ENCODE results near the gene AIF1. TPM values are rescaled to one million over a fixed set of nuclear protein-coding genes. Genes with fewer than 3 reads are reported as not detected.

AIF1 gene
- 0.59 and 3.8 TPM in 2 replicates for total RNA-seq (ENCODE audit: low replicate concordance)
- long read RNA-seq, result 0 reads

DNA sequence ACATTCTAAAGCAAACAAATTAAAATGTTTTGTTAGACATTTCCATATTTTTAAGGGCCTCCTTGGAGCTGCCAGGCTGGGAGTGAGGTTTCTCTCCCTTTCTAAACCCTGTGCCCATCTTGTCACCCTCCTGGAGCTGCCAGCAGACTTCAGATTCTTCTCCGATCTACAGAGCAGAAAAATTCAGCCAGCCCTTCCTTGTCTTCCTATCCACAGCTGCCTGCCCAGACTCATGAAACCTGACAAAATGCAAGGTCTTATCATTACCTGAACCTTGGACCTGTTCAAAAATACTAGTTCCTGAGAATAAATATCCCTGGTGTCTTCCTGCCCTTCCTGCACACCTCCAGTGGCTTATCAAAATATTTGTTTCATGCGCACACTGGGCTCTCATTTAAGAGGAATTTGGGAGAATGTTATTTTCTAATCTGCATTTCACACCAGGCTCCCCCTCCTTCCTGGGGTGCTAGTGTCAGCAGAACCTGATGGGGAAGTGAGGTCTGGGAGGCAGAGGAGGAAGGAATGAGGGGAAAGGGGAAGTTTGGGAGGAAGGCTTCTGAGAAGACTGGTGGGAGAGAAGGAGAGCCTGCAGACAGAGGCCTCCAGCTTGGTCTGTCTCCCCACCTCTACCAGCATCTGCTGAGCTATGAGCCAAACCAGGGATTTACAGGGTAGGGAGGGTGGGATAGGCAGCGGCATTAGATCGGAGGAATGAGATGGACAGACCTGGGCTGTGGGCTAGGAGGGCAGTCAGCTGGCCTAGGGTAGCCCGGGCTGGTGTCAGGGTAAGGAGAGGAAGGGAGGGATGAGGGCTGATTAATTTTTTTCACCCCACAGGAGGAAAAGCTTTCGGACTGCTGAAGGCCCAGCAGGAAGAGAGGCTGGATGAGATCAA, at the start of gene AIF1:
Gene AIF1 (plus strand): TSS at position 551 of the 895 bp plus-strand sequence. CDS start 96 bp downstream, at position 647.
- DNase-seq (ENCODE audit: extremely low spot score, unreplicated experiment), result no peak
- H3K27ac Mint-ChIP-seq, result peak within 1 kb of the TSS; percentile 36
- peaks cover 28% of the 10 kb centered on the region for H3K4me1 Mint-ChIP-seq (ENCODE audit: unreplicated experiment)
- TF ChIP-seq, protein P1, sequence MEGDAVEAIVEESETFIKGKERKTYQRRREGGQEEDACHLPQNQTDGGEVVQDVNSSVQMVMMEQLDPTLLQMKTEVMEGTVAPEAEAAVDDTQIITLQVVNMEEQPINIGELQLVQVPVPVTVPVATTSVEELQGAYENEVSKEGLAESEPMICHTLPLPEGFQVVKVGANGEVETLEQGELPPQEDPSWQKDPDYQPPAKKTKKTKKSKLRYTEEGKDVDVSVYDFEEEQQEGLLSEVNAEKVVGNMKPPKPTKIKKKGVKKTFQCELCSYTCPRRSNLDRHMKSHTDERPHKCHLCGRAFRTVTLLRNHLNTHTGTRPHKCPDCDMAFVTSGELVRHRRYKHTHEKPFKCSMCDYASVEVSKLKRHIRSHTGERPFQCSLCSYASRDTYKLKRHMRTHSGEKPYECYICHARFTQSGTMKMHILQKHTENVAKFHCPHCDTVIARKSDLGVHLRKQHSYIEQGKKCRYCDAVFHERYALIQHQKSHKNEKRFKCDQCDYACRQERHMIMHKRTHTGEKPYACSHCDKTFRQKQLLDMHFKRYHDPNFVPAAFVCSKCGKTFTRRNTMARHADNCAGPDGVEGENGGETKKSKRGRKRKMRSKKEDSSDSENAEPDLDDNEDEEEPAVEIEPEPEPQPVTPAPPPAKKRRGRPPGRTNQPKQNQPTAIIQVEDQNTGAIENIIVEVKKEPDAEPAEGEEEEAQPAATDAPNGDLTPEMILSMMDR (conservative IDR thresholded peaks at IDR 0.05), result no peak
- no peaks in the 10 kb centered on the region for H3K27me3 Mint-ChIP-seq
- no peaks in the 10 kb centered on the region for H3K9me3 Mint-ChIP-seq
- H3K4me3 Mint-ChIP-seq, result peak within 1 kb of the TSS; percentile 36
- no peaks in the 10 kb centered on the region for H3K36me3 Mint-ChIP-seq

DNA sequence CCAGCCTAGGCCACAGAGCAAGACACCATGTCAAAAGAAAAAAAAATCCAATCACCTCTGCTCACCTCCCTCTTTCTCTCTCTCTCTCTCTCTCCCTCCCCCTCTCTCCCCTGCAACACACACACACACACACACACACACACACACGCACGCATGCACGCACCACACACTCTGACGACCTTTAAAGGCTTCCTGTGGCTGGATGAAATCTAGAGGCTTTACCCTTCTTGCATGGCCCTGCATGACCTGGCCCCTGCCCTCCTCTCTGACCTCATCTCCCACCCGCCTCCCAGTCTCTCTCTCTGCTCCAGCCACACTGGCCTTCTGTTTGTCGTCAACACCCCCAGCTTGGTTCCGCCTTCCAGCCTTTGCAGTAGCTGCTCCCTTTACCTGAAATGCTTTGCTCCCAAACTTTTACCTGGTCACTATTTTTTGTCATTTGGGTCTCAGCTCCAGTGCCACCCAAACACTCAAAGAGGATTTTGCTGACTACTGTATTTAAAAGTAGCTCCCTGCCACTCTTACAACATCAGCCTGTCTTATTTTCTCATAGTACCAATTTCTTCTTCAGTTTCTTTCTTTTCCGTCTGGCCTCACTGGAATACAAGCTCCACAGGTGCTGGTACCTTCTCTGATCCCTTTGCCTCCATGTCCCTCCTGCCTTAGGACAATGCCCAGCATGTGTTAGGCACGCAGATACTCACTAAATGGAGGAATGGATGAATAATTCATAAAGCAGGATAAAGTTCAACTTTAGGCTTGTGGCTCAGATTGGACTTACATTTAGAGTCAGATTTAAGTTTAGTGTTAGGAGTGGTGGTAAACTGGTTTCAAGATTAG, 47.3 kb upstream of the AIF1 start:
- DNase-seq (ENCODE audit: extremely low spot score, unreplicated experiment), result no peak
- Mint-ChIP-seq H3K4me1 (ENCODE audit: unreplicated experiment) (peaks cover 5% of the 10 kb centered on the region), H3K4me3 (no peak overlapping the region), H3K9me3 (no peaks in the 10 kb centered on the region), H3K27ac (no peak overlapping the region), H3K27me3 (peaks cover 30% of the 10 kb centered on the region), H3K36me3 (no peaks in the 10 kb centered on the region)
- TF ChIP-seq, protein P1 (conservative IDR thresholded peaks at IDR 0.05), result no peak

DNA sequence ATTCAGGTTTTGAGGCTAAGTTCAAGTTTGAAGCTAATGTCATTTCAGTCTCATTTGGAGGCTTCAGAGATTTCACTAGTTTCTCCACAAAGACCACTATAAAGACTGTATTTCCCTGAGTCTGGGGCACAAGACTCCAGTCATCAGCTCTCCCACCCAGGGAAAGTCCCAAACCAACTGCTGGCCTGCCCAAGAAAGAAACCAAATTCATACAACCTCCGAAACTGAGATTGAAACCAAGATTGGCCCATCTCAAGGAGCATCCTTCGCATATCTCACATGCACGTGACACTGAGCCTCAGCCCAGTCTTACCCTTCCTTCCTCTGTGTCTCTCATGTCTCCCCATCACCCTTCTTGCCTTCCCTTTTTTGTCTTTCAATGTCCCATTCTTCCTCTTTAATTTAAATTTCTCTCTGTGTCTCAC, 46.5 kb upstream of the AIF1 start:
- Mint-ChIP-seq H3K4me1 (ENCODE audit: unreplicated experiment) (peaks cover 5% of the 10 kb centered on the region), H3K27me3 (peaks cover 34% of the 10 kb centered on the region), H3K9me3 (no peaks in the 10 kb centered on the region), H3K36me3 (no peaks in the 10 kb centered on the region), H3K27ac (peak overlapping the region; percentile 45), H3K4me3 (no peak overlapping the region)
- DNase-seq (ENCODE audit: extremely low spot score, unreplicated experiment), result no peak
- TF ChIP-seq, protein P1 (conservative IDR thresholded peaks at IDR 0.05), result no peak

DNA sequence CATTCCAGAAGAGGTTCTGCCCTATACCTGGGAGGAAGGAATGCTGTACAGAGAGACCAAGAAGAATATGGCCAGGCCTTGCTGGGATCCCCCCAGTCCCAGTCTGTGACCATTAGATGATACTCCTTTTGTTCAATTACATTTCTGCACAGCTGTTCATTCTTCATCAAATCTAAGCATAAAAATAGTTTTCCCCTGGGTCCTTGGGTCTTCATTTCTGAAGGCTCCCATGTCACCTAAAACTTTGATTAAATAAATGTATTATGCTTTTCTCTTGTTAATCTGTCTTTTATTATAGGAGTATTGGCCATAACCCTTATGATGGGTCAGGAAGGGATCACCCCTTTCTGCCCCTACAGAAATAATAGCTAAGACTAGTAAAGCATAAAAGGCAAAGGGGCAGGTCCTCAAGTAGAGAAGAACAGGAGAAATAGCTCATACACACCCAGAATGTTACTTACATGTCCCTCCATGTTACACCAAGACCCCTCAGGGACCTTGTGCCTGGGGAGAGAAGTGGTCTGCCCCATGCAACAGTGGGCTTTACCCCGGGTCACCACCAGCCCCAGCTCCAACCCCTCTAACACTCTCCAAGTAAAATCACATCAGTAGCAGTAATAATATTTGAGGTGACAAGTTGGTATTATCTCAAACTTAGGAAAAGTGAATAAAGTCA, 45.0 kb upstream of the AIF1 start:
- TF ChIP-seq, protein P1 (conservative IDR thresholded peaks at IDR 0.05), result no peak
- Mint-ChIP-seq H3K36me3 (no peaks in the 10 kb centered on the region), H3K27me3 (peaks cover 31% of the 10 kb centered on the region), H3K9me3 (no peaks in the 10 kb centered on the region), H3K4me3 (no peak overlapping the region), H3K27ac (no peak overlapping the region), H3K4me1 (ENCODE audit: unreplicated experiment) (peaks cover 5% of the 10 kb centered on the region)
- DNase-seq (ENCODE audit: extremely low spot score, unreplicated experiment), result no peak

Measured in type B pancreatic cell (in vitro differentiated cells).